MCF 10A (cell line): ENCODE data around the gene RNASEH2B. TPM values are rescaled to one million over a fixed set of nuclear protein-coding genes. Genes with fewer than 3 reads are reported as not detected.
A peak's percentile ranks its signal among the peaks of the same experiment; 100 is the strongest.

Experiments used
- BruUV-seq: library from RNA; stranded (reverse); fragments of 400-500 nt; replicated peaks from 2 replicates; lab custom pipeline; 2021; lab: Mats Ljungman, UMichigan
- CTCF ChIA-PET: fragments of 300-600 bp; sonication (Branson Sonifier 250); formaldehyde crosslinking; extraction: SDS; loops from one replicate; lab custom pipeline; 2021; ENCODE audit warnings: antibody characterized with exemption, inconsistent platforms; lab: Yijun Ruan, JAX
- POLR2A ChIA-PET: fragments of 300-600, 350-650 bp; sonication (Branson Sonifier 250); formaldehyde crosslinking; extraction: SDS; loops from one replicate; lab custom pipeline; 2020; ENCODE audit warnings: antibody characterized with exemption, inconsistent platforms; lab: Yijun Ruan, JAX
- DNase-seq: peaks from one replicate; pipeline ENCODE4 v3.0.0-alpha.2; 2018; ENCODE audit not compliant: unreplicated experiment
- H3K27ac Mint-ChIP-seq: one replicate; pipeline ENCODE4 v1.8.0; 2022; ENCODE audit warnings: mild to moderate bottlenecking, low read depth, mixed read lengths; ENCODE audit not compliant: unreplicated experiment
- H3K27me3 Mint-ChIP-seq: one replicate; pipeline ENCODE4 v1.8.0; 2022; ENCODE audit warnings: mixed read lengths; ENCODE audit not compliant: insufficient read depth, unreplicated experiment
- H3K36me3 Mint-ChIP-seq: one replicate; pipeline ENCODE4 v1.8.0; 2022; ENCODE audit warnings: mild to moderate bottlenecking, moderate library complexity, mixed read lengths; ENCODE audit not compliant: insufficient read depth, unreplicated experiment
- H3K4me1 Mint-ChIP-seq: one replicate; pipeline ENCODE4 v1.8.0; 2022; ENCODE audit warnings: mixed read lengths; ENCODE audit not compliant: insufficient read depth, unreplicated experiment
- H3K4me3 Mint-ChIP-seq: one replicate; pipeline ENCODE4 v1.8.0; 2022; ENCODE audit warnings: mild to moderate bottlenecking, moderate library complexity, mixed read lengths; ENCODE audit not compliant: unreplicated experiment
- H3K9me3 Mint-ChIP-seq: one replicate; pipeline ENCODE4 v1.8.0; 2022; ENCODE audit warnings: mixed read lengths; ENCODE audit not compliant: unreplicated experiment
- intact Hi-C: fragments of 100-400 bp; cut with micrococcal nuclease; formaldehyde crosslinking; loops from 2 replicates; pipeline ENCODE4 v1.14.1; 2022
- total RNA-seq: library from RNA; stranded (reverse); gene quantifications from 2 replicates; pipeline ENCODE4 v1.2.3, GENCODE V29; 2022
- TF ChIP-seq, protein P1 (sequence below): fragments of 200-600 bp; IDR thresholded peaks from one replicate; pipeline ENCODE4 v1.8.0; 2022; ENCODE audit warnings: antibody characterized with exemption, mild to moderate bottlenecking; ENCODE audit not compliant: unreplicated experiment

Gene RNASEH2B
- total RNA-seq, 1 experiment from 2014 or later = 53.3 TPM

DNA sequence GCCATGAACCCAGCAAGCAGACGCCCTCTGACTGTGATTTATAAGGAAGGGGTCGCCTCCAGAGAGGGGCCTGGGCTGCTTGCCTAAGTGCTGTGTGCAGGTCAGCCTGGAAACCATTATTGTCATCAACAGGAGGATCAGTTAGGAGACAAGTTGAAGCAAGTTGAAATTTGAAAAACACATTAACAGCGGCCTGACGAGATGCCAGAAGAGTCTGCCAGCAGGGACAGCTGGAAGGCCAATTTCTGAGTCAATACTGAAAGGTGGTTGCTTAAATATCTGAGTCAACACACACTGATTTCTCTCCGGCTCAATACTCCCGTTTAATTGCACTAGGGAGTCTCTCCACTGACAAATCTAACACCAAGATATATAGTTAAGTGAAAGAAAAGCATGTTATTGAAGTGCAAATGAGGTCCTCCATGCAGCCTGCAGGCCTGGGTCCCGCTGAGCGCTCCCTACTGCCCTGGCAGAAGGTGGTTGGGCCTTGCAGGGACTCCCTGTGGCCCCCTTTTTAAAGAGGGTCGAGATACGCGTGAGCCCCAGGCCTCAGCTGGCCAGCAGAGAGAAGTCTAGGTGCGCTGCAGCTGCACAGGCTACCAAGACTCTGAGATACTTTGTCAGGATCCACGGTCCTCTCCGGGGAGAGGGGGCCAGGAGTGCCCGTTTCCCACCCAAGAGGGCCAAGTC is 91.1 kb downstream of the RNASEH2B start:
- intact Hi-C loops = no loop called here
- DNase-seq = peak; percentile 82
- Mint-ChIP-seq H3K4me3 (no peak overlapping the region), H3K9me3 (no peaks in the 10 kb centered on the region), H3K36me3 (no peaks in the 10 kb centered on the region), H3K4me1 (peaks cover 15% of the 10 kb centered on the region), H3K27ac (peak overlapping the region; percentile 59), H3K27me3 (no peaks in the 10 kb centered on the region)
- TF ChIP-seq, protein P1, sequence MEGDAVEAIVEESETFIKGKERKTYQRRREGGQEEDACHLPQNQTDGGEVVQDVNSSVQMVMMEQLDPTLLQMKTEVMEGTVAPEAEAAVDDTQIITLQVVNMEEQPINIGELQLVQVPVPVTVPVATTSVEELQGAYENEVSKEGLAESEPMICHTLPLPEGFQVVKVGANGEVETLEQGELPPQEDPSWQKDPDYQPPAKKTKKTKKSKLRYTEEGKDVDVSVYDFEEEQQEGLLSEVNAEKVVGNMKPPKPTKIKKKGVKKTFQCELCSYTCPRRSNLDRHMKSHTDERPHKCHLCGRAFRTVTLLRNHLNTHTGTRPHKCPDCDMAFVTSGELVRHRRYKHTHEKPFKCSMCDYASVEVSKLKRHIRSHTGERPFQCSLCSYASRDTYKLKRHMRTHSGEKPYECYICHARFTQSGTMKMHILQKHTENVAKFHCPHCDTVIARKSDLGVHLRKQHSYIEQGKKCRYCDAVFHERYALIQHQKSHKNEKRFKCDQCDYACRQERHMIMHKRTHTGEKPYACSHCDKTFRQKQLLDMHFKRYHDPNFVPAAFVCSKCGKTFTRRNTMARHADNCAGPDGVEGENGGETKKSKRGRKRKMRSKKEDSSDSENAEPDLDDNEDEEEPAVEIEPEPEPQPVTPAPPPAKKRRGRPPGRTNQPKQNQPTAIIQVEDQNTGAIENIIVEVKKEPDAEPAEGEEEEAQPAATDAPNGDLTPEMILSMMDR = no peak
- BruUV-seq = no TSS peak
- POLR2A ChIA-PET = interaction anchor here (0.6 to 0.7 kb wide), 2 partner anchors 43 to 953 kb away, joined by 3 read pairs; no protein-coding TSS in a partner anchor
- CTCF ChIA-PET = no interaction called here

DNA sequence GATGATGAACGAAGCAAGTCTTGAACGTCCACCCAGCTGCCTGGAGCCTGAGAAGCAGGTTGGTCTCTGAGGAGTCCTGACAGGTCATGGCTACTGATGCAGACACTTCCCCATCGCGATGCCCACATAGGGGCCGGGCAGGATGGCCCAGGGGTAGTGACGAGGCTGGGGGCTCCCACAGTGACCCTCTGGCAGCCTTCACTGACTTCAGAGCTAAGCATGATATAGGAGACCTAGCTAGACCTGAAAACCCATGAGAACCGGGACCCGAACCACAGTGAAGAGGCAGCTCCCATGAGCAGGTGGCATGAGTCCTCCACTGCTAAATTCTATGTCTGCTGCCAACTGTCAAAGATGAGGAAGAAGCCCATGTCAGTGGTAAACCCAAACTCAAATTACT is 91.7 kb downstream of the RNASEH2B start:
- H3K4me3 Mint-ChIP-seq = no peak overlapping the region
- H3K36me3 Mint-ChIP-seq = no peaks in the 10 kb centered on the region
- peaks cover 15% of the 10 kb centered on the region for H3K4me1 Mint-ChIP-seq
- ChIA-PET CTCF (interaction anchor here (0.6 kb wide), 1 partner anchor 1437 kb away, joined by 3 read pairs; no protein-coding TSS in a partner anchor), POLR2A (no interaction called here)
- DNase-seq = no peak
- TF ChIP-seq, protein P1 = no peak
- BruUV-seq = no TSS peak
- H3K27ac Mint-ChIP-seq = no peak overlapping the region
- intact Hi-C loops = no loop called here
- no peaks in the 10 kb centered on the region for H3K27me3 Mint-ChIP-seq
- no peaks in the 10 kb centered on the region for H3K9me3 Mint-ChIP-seq

DNA sequence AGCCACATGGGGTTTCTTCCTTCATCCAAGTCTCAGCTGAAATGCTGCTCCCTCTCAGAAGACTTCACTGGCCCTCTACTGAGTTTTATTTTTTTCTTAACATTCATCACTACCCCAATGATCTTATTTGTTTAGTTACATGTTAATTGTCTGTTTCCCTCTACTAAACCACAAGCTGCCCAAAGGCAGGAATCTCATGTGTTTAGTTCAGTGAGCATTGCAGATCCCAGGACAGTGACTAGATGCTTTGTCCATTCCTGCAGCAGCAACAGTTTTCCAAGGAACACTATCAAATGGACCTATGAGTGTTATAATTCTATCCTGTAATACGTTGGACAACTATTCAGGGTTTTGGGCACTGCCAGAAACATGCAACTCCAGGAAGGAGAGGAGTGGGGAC is 93.1 kb downstream of the RNASEH2B start:
- TF ChIP-seq, protein P1 = no peak
- intact Hi-C loops = no loop called here
- ChIA-PET CTCF (interaction anchor here (0.9 to 1.6 kb wide), 2 partner anchors 9 to 91 kb away, joined by 3 read pairs; no protein-coding TSS in a partner anchor), POLR2A (interaction anchor here (1.4 kb wide), 1 partner anchor 9 kb away, joined by 3 read pairs; no protein-coding TSS in a partner anchor)
- Mint-ChIP-seq H3K4me1 (peaks cover 15% of the 10 kb centered on the region), H3K27me3 (no peaks in the 10 kb centered on the region), H3K9me3 (no peaks in the 10 kb centered on the region), H3K4me3 (no peak overlapping the region), H3K36me3 (no peaks in the 10 kb centered on the region), H3K27ac (no peak overlapping the region)
- BruUV-seq = no TSS peak
- DNase-seq = no peak

DNA sequence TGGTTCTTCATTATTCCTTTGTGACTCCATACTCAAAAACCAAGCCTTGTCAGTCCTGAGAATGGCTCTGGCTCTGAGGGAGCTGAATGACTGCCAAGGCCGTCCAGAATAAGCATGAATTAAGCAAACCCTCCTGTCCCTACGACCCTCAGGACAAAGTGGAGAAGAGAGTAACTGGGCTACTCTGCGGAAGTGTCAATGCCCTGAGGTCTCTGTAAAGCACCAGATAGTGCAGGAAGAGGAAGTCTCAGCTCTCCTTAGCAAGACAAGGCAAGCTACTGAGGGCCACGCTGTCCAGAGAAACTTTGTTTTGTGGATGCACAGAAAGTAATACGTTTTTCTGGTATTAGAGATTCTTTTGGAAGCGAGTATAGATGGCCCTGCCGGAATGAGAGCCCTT is 94.1 kb downstream of the RNASEH2B start:
- ChIA-PET POLR2A (interaction anchor here (1.4 kb wide), 1 partner anchor 10 kb away, joined by 3 read pairs; no protein-coding TSS in a partner anchor), CTCF (interaction anchor here (0.6 to 1.6 kb wide), 3 partner anchors 8 to 253 kb away, joined by 3 read pairs; no protein-coding TSS in a partner anchor)
- no TSS peak for BruUV-seq
- TF ChIP-seq, protein P1 = no peak
- no peak overlapping the region for H3K4me3 Mint-ChIP-seq
- no peaks in the 10 kb centered on the region for H3K9me3 Mint-ChIP-seq
- H3K4me1 Mint-ChIP-seq = peaks cover 15% of the 10 kb centered on the region
- H3K27ac Mint-ChIP-seq = no peak overlapping the region
- H3K36me3 Mint-ChIP-seq = no peaks in the 10 kb centered on the region
- no peak for DNase-seq
- H3K27me3 Mint-ChIP-seq = no peaks in the 10 kb centered on the region
- intact Hi-C loops = no loop called here
